ENCODE results near the gene TNFRSF8.

GRCh38 chr1:12185918-12186678, 123.0 kb downstream of the TNFRSF8 start:
- TF ChIP-seq CTCF (IDR thresholded peaks at IDR 0.05), result no peak
- no peak for TF ChIP-seq POLR2A (IDR thresholded peaks at IDR 0.05)
